ENCODE results near the gene OR5T1.

The OR5T1 gene

GRCh38 chr11:56273854-56274253 is at the start of gene OR5T1:
TSS of gene OR5T1 (plus strand) at chr11:56274154. CDS start at chr11:56275639, 1,485 bp downstream.
- DNase-seq: no peak

- DNase-seq: no peak
Measured at GRCh38 chr11:56234155-56234554, 39.8 kb upstream of the OR5T1 start, which contains the start of gene OR5T2. TSS of gene OR5T2 (minus strand) at chr11:56234255. CDS start at chr11:56233062, 1,193 bp downstream.

- no peak for DNase-seq
Measured at GRCh38 chr11:56251954-56252353, 22.0 kb upstream of the OR5T1 start, which contains the start of gene OR5T3. TSS of gene OR5T3 (plus strand) at chr11:56252254. CDS start at chr11:56252254, 0 bp downstream.

GRCh38 chr11:56271092-56271491 is 2.9 kb upstream of the OR5T1 start:
- no peak for DNase-seq

GRCh38 chr11:56292154-56292553 is 18.2 kb downstream of the OR5T1 start, which contains the start of gene OR8H1:
TSS of gene OR8H1 (minus strand) at chr11:56292254. CDS start at chr11:56291062, 1,192 bp downstream.
- DNase-seq: no peak

GRCh38 chr11:56296898-56297297 is 22.9 kb downstream of the OR5T1 start:
- no peak for DNase-seq

- no peak for DNase-seq
Measured at GRCh38 chr11:56307836-56308235, 33.9 kb downstream of the OR5T1 start.

- no peak for DNase-seq
Measured at GRCh38 chr11:56314844-56315243, 40.9 kb downstream of the OR5T1 start, which contains the start of gene OR8K3. TSS of gene OR8K3 (plus strand) at chr11:56315144. CDS start at chr11:56318307, 3,163 bp downstream.
